ENCODE data around the gene C2orf76. TPM values are rescaled to one million over a fixed set of nuclear protein-coding genes. Genes with fewer than 3 reads are reported as not detected.

C2orf76 gene
- total RNA-seq, 4 donors from 2014 or later: 8.7 to 14.6 (median 11.2) TPM

DNA sequence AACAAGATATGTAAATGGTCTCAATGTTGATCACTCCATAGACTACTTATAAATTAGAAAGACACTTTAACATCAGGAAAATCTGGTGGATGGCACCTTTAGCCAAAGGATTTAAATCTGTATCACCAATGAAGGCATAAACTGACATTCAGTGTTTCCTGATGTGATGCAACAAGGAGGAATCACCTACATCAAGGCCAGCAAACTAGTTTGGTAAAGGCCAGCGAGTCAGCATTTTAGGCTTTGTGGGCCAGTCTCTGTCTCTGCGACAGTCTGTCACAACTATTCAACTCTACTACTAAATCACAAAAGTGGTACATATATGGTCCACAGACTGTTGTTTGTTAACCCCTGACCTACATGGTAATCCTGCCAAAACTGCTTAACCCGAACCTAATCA, 33.3 kb downstream of the C2orf76 start:
- WGBS: 88% methylated on average over 3 of the region's 3 CpGs

DNA sequence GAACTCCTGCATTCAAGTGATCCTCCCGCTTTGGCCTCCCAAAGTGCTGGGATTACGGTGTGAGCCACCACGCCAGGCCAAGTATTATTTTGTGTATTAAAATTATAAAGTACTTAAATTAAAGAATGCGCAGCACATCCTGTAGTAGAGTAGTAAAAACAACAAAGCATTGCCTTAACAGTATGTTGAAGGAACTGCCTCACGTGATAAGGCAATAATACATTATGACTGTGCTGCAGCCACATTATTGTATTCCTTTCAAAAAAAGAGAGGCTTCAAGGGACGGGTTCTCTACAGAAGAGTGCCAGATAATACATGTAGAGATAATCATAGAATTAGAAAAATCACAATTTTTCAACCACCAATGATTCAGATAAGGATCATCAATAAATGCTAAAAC, 33.7 kb downstream of the C2orf76 start:
- H3K4me1 ChIP-seq: no peaks in the 10 kb centered on the region
- DNase-seq (ENCODE audit: extremely low spot score): no peak
- WGBS: 95% methylated on average over 6 of the region's 6 CpGs
- no peak for TF ChIP-seq EP300 (IDR thresholded peaks at IDR 0.05)
- no peak for TF ChIP-seq POLR2A (IDR thresholded peaks at IDR 0.05; ENCODE audit: low read depth)
- no peak for TF ChIP-seq POLR2AphosphoS5 (IDR thresholded peaks at IDR 0.05)
- TF ChIP-seq, protein P1, sequence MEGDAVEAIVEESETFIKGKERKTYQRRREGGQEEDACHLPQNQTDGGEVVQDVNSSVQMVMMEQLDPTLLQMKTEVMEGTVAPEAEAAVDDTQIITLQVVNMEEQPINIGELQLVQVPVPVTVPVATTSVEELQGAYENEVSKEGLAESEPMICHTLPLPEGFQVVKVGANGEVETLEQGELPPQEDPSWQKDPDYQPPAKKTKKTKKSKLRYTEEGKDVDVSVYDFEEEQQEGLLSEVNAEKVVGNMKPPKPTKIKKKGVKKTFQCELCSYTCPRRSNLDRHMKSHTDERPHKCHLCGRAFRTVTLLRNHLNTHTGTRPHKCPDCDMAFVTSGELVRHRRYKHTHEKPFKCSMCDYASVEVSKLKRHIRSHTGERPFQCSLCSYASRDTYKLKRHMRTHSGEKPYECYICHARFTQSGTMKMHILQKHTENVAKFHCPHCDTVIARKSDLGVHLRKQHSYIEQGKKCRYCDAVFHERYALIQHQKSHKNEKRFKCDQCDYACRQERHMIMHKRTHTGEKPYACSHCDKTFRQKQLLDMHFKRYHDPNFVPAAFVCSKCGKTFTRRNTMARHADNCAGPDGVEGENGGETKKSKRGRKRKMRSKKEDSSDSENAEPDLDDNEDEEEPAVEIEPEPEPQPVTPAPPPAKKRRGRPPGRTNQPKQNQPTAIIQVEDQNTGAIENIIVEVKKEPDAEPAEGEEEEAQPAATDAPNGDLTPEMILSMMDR (IDR thresholded peaks at IDR 0.05): no peak
- no peaks in the 10 kb centered on the region for H3K27me3 ChIP-seq
- peaks cover 0 to 44% (median 8%) of the 10 kb centered on the region in 4 donors for H3K36me3 ChIP-seq
- no peak overlapping the region for H3K4me3 ChIP-seq
- intact Hi-C loops (cut with DNase I): no loop called here
- no peak overlapping the region for H3K27ac ChIP-seq (replicated peaks in 1 of 4)
- no peaks in the 10 kb centered on the region for H3K9me3 ChIP-seq

More for the DNA sequence above, 33.3 kb downstream of the C2orf76 start:
- TF ChIP-seq EP300 (IDR thresholded peaks at IDR 0.05) (no peak), POLR2A (IDR thresholded peaks at IDR 0.05; ENCODE audit: low read depth) (no peak), POLR2AphosphoS5 (IDR thresholded peaks at IDR 0.05) (no peak)
- TF ChIP-seq, protein P1 (IDR thresholded peaks at IDR 0.05): no peak
- no peak overlapping the region for H3K4me3 ChIP-seq
- no peaks in the 10 kb centered on the region for H3K4me1 ChIP-seq
- no peak for DNase-seq (ENCODE audit: extremely low spot score)
- H3K9me3 ChIP-seq: no peaks in the 10 kb centered on the region
- H3K36me3 ChIP-seq: peaks cover 0 to 47% (median 8%) of the 10 kb centered on the region in 4 donors
- no peaks in the 10 kb centered on the region for H3K27me3 ChIP-seq
- no peak overlapping the region for H3K27ac ChIP-seq (replicated peaks in 1 of 4)
- intact Hi-C loops (cut with DNase I): no loop called here

DNA sequence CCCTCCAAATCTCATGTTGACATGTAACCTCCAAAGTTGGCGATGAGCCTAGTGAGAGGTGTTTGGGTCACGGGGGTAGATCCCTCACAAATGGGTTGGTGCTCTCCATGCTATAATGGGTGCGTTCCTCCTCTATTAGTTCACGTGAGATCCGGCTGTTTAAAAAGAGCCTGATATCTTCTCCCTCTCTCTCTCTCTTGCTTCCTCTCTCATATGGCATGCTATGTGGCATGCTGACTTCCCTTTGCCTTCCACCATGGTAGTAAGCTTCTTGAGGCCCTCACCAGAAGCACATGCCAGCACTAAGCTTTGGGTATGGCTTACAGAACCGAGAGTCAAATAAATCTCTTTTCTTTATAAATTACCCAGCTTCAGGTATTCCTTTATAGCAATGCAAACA, 39.2 kb downstream of the C2orf76 start:
- H3K4me1 ChIP-seq: no peaks in the 10 kb centered on the region
- DNase-seq (ENCODE audit: extremely low spot score): no peak

DNA sequence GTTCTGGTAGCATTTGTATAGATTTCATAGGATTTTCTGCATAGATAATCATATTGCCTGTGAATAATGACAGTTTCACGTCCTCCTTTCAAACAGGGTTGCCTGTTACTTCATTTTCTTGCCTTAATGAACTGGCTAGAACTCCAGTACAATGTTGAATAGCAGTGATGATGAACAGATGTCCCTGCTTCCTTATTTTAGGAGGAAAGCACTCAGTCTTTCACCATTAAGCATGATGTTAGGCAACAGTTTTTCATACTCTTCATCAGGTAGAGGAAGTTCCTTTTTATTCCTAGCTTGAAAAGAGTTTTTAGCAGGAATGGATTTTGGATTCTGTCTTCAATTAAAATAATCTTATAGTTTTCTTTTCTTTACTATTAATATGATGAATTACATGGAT, 39.7 kb downstream of the C2orf76 start:
- no peaks in the 10 kb centered on the region for H3K36me3 ChIP-seq
- 62% methylated on average over 1 of the region's 1 CpG for WGBS
- no peaks in the 10 kb centered on the region for H3K27me3 ChIP-seq
- intact Hi-C loops (cut with DNase I): no loop called here
- no peak overlapping the region for H3K4me3 ChIP-seq
- no peak overlapping the region for H3K27ac ChIP-seq (replicated peaks in 1 of 4)
- TF ChIP-seq POLR2AphosphoS5 (IDR thresholded peaks at IDR 0.05) (no peak), EP300 (IDR thresholded peaks at IDR 0.05) (no peak), POLR2A (IDR thresholded peaks at IDR 0.05; ENCODE audit: low read depth) (no peak)
- TF ChIP-seq, protein P1 (IDR thresholded peaks at IDR 0.05): no peak
- DNase-seq (ENCODE audit: extremely low spot score): no peak
- H3K4me1 ChIP-seq: no peaks in the 10 kb centered on the region
- no peaks in the 10 kb centered on the region for H3K9me3 ChIP-seq

More for the DNA sequence above, 39.2 kb downstream of the C2orf76 start:
- Histone ChIP-seq H3K4me3 (no peak overlapping the region), H3K9me3 (no peaks in the 10 kb centered on the region), H3K27ac (replicated peaks in 1 of 4) (no peak overlapping the region), H3K27me3 (no peaks in the 10 kb centered on the region), H3K36me3 (no peaks in the 10 kb centered on the region)
- no peak for TF ChIP-seq POLR2A (IDR thresholded peaks at IDR 0.05; ENCODE audit: low read depth)
- TF ChIP-seq, protein P1 (IDR thresholded peaks at IDR 0.05): no peak
- no peak for TF ChIP-seq POLR2AphosphoS5 (IDR thresholded peaks at IDR 0.05)
- TF ChIP-seq EP300 (IDR thresholded peaks at IDR 0.05): no peak
- 94% methylated on average over 6 of the region's 6 CpGs for WGBS
- intact Hi-C loops (cut with DNase I): no loop called here

DNA sequence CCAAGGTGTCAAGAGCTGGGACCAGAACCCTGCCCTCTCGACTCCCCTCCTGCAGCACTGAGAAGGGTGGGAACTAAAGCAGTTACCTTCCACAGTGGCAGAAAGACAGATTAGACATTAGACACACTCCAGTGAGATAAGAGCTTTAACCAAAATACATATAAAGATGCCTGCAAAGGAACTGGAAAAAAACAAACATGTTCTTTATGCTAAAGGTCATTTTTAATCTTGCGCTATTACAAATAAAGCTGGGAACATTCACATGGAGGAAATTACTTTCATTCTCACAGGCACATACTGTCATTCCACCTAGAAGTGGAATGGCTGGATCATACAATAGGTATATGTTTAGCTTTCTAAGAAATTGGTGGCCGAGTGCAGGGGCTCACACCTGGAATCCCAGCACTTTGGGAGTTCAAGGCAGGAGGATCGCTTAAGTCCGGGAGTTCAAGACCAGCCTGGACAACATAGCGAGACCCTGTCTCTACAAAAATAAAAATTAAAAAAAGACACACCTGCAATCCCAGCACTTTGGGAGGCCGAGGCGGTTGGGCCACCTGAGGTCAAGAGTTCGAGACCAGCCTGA, 41.9 kb downstream of the C2orf76 start:
- intact Hi-C loops (cut with DNase I): no loop called here
- H3K36me3 ChIP-seq: no peaks in the 10 kb centered on the region
- no peaks in the 10 kb centered on the region for H3K27me3 ChIP-seq
- no peaks in the 10 kb centered on the region for H3K4me1 ChIP-seq
- H3K27ac ChIP-seq (replicated peaks in 1 of 4): no peak overlapping the region
- H3K4me3 ChIP-seq: no peak overlapping the region
- H3K9me3 ChIP-seq: no peaks in the 10 kb centered on the region
- no peak for DNase-seq (ENCODE audit: extremely low spot score)
- no peak for TF ChIP-seq EP300 (IDR thresholded peaks at IDR 0.05)
- no peak for TF ChIP-seq POLR2A (IDR thresholded peaks at IDR 0.05; ENCODE audit: low read depth)
- TF ChIP-seq, protein P1 (IDR thresholded peaks at IDR 0.05): no peak
- no peak for TF ChIP-seq POLR2AphosphoS5 (IDR thresholded peaks at IDR 0.05)
- WGBS: 89% methylated on average over 9 of the region's 9 CpGs

Measured in esophagus muscularis mucosa (tissue), 4 donors.